ENCODE results near the gene RTBDN.

DNA sequence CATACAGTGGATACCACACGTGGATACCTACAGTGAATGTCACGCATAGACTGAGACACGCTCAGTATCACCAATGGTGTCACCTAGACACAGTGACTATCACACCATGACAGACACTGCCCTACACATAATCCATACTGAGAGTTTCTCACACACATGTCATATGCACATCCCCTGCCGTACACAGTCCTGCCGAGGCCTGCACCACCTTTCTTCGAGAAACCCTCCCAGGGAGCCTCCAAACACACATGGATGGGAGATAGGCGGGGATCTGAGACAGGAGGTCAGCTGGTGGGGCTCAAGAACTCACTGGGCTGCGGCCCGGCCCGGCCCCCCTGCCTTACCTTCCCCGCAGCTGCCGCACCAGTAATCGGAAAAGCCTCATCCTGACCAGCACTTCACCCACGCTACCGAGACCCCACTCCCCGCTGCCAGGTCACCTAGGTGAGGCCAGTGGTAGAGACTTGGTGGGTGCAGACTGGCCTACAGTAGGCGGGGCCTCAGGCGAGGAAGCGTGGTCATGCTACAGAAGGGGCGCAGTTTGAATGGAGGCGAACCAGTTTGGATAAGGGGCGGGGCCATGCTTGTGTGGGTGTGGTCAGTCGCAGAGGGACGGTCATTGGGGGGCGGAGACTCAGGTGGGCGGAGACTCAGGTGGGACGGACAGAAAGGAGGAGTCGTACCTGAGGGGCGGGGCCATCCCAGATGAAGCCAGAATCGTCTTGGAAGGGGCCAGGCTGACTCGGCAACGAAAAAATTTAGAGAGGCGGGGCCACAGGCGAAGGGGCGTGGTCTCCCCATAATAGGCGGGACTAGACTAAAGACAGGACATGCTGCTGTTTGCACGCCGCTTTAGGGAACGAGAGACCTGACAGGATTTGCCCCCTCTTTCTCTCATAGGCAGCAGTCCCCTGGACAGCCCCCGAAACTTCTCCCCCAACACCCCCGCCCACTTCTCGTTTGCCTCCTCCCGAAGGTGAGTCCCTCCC, 6.0 kb upstream of the RTBDN start:
- TF ChIP-seq POLR2A (IDR thresholded peaks at IDR 0.05): no peak
- TF ChIP-seq, protein P1, sequence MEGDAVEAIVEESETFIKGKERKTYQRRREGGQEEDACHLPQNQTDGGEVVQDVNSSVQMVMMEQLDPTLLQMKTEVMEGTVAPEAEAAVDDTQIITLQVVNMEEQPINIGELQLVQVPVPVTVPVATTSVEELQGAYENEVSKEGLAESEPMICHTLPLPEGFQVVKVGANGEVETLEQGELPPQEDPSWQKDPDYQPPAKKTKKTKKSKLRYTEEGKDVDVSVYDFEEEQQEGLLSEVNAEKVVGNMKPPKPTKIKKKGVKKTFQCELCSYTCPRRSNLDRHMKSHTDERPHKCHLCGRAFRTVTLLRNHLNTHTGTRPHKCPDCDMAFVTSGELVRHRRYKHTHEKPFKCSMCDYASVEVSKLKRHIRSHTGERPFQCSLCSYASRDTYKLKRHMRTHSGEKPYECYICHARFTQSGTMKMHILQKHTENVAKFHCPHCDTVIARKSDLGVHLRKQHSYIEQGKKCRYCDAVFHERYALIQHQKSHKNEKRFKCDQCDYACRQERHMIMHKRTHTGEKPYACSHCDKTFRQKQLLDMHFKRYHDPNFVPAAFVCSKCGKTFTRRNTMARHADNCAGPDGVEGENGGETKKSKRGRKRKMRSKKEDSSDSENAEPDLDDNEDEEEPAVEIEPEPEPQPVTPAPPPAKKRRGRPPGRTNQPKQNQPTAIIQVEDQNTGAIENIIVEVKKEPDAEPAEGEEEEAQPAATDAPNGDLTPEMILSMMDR (IDR thresholded peaks at IDR 0.05): no peak
